ENCODE results near the gene IFNA13.

Gene IFNA13

GRCh38 chr9:21357479-21358460 is 10.1 kb downstream of the IFNA13 start:
- no peak for DNase-seq (ENCODE audit: low read depth)

- no peak for DNase-seq (ENCODE audit: low read depth)
Observed at GRCh38 chr9:21350787-21351186, 17.1 kb downstream of the IFNA13 start, which contains the start of gene IFNA6. TSS of gene IFNA6 (minus strand) at chr9:21350887. CDS start at chr9:21350887, 0 bp downstream.

- DNase-seq (ENCODE audit: low read depth) = no peak
Observed at GRCh38 chr9:21348430-21348970, 19.4 kb downstream of the IFNA13 start.

- DNase-seq (ENCODE audit: low read depth) = no peak
Observed at GRCh38 chr9:21340735-21341134, 27.1 kb downstream of the IFNA13 start.

- DNase-seq (ENCODE audit: low read depth) = no peak
Observed at GRCh38 chr9:21336457-21336856, 31.4 kb downstream of the IFNA13 start.

GRCh38 chr9:21334701-21335632 is 32.9 kb downstream of the IFNA13 start, which contains the start of gene KLHL9:
TSS of gene KLHL9 (minus strand) at chr9:21335404. CDS start at chr9:21334859, 545 bp downstream.
- peak; percentile 73 for DNase-seq (ENCODE audit: low read depth)

- no peak for DNase-seq (ENCODE audit: low read depth)
Observed at GRCh38 chr9:21333226-21333625, 34.6 kb downstream of the IFNA13 start.

- no peak for DNase-seq (ENCODE audit: low read depth)
Observed at GRCh38 chr9:21331676-21332402, 36.0 kb downstream of the IFNA13 start.

GRCh38 chr9:21326526-21327139 is 41.2 kb downstream of the IFNA13 start:
- DNase-seq (ENCODE audit: low read depth) = peak; percentile 13

GRCh38 chr9:21324047-21324446 is 43.8 kb downstream of the IFNA13 start:
- DNase-seq (ENCODE audit: low read depth) = no peak

GRCh38 chr9:21322911-21323461 is 44.9 kb downstream of the IFNA13 start:
- no peak for DNase-seq (ENCODE audit: low read depth)

- no peak for DNase-seq (ENCODE audit: low read depth)
Observed at GRCh38 chr9:21320465-21320864, 47.4 kb downstream of the IFNA13 start.

GRCh38 chr9:21317956-21318923 is 49.6 kb downstream of the IFNA13 start:
- no peak for DNase-seq (ENCODE audit: low read depth)

All from HS-5 (cell line).